A673 (cell line): ENCODE results near the gene ARHGAP8. TPM values are rescaled to one million over a fixed set of nuclear protein-coding genes. Genes with fewer than 3 reads are reported as not detected.
A peak's percentile ranks its signal among the peaks of the same experiment; 100 is the strongest.

Source experiments
- BruUV-seq: library from RNA; stranded (reverse); fragments of 400-500 nt; replicated peaks from 2 replicates; lab custom pipeline; 2021; lab: Mats Ljungman, UMichigan
- CTCF ChIA-PET: fragments of 300-600 bp; sonication (Branson Sonifier 250); formaldehyde crosslinking; loops from one replicate; lab custom pipeline; 2022; ENCODE audit warnings: antibody characterized with exemption; lab: Charles Lee
- POLR2A ChIA-PET: fragments of 300-600 bp; sonication (Branson Sonifier 250); formaldehyde crosslinking; loops from one replicate; lab custom pipeline; 2022; ENCODE audit warnings: antibody characterized with exemption; ENCODE audit not compliant: low non-redundant PET; lab: Charles Lee
- DNase-seq: peaks from one replicate; pipeline ENCODE4 v3.0.0-alpha.2; 2015; ENCODE audit warnings: low spot score
- H3K27ac ChIP-seq: fragments of 200-600 bp; sonication (generic); 2 replicates; pipeline ENCODE4 v1.5.1; 2016; ENCODE audit warnings: mixed run types, low read depth, mild to moderate bottlenecking, mixed read lengths, antibody characterized with exemption, low read length; ENCODE audit not compliant: poor library complexity, severe bottlenecking
- H3K27me3 ChIP-seq: fragments of 200-600 bp; sonication (generic); replicated peaks from 2 replicates; pipeline ENCODE4 v1.6.1; 2017; ENCODE audit warnings: mixed run types, low read depth, mild to moderate bottlenecking, mixed read lengths, antibody characterized with exemption, low read length; ENCODE audit not compliant: insufficient read depth, poor library complexity
- H3K36me3 ChIP-seq: fragments of 200-600 bp; sonication (generic); 2 replicates; pipeline ENCODE4 v1.6.1; 2016; ENCODE audit warnings: mixed run types, mild to moderate bottlenecking, mixed read lengths, antibody characterized with exemption, low read length; ENCODE audit not compliant: insufficient read depth, poor library complexity, severe bottlenecking
- H3K4me1 ChIP-seq: fragments of 200-600 bp; sonication (generic); 2 replicates; pipeline ENCODE4 v1.6.1; 2017; ENCODE audit warnings: mixed run types, mild to moderate bottlenecking, mixed read lengths, antibody characterized with exemption, low read length; ENCODE audit not compliant: insufficient read depth, poor library complexity, severe bottlenecking
- H3K4me3 ChIP-seq: fragments of 200-600 bp; sonication (generic); 2 replicates; pipeline ENCODE4 v1.5.1; 2016; ENCODE audit warnings: low read depth, mixed run types, mild to moderate bottlenecking, mixed read lengths, low read length; ENCODE audit not compliant: poor library complexity, severe bottlenecking
- H3K9me3 ChIP-seq: fragments of 200-600 bp; sonication (generic); 2 replicates; pipeline ENCODE4 v1.6.1; 2016; ENCODE audit warnings: mixed run types, low read depth, mild to moderate bottlenecking, mixed read lengths, antibody characterized with exemption, low read length; ENCODE audit not compliant: poor library complexity, severe bottlenecking
- CTCF ChIP-seq: fragments of 300-800, 200-600 bp; sonication (generic); conservative IDR thresholded peaks from 2 replicates; pipeline ENCODE4 v1.5.1; 2017; ENCODE audit warnings: low read depth, mild to moderate bottlenecking, antibody characterized with exemption, low read length, moderate library complexity, mixed read lengths
- EZH2 ChIP-seq: fragments of 200-600 bp; sonication (generic); IDR thresholded peaks from 2 replicates; pipeline ENCODE4 v1.6.1; 2017; ENCODE audit warnings: borderline replicate concordance, low read depth, mild to moderate bottlenecking, mixed read lengths, antibody characterized with exemption, low read length; ENCODE audit not compliant: poor library complexity, severe bottlenecking
- intact Hi-C: fragments of 100-400 bp; cut with micrococcal nuclease; formaldehyde crosslinking; loops from one replicate; pipeline ENCODE4 v1.10.0; 2022; ENCODE audit not compliant: unreplicated experiment
- total RNA-seq: library from RNA; stranded (reverse); gene quantifications from 2 replicates; pipeline ENCODE4 v1.2.3, GENCODE V29; 2021

Gene ARHGAP8
- total RNA-seq, 1 experiment from 2014 or later = not detected

- intact Hi-C loops = no loop called here
- H3K27ac ChIP-seq = no peak overlapping the region
- POLR2A ChIA-PET = no interaction called here
- no peak overlapping the region for H3K4me3 ChIP-seq
- no TSS peak for BruUV-seq
- H3K36me3 ChIP-seq = no peaks in the 10 kb centered on the region
- H3K4me1 ChIP-seq = no peaks in the 10 kb centered on the region
- H3K27me3 ChIP-seq = no peaks in the 10 kb centered on the region
- no peaks in the 10 kb centered on the region for H3K9me3 ChIP-seq
- peak; percentile 48 for DNase-seq
- TF ChIP-seq EZH2 (no peak), CTCF (no peak)
- CTCF ChIA-PET = interaction anchor here (0.6 kb wide), 1 partner anchor 250 kb away, joined by 3 read pairs; no protein-coding TSS in a partner anchor
These were observed 28.6 kb upstream of the ARHGAP8 start for GRCh38 chr22:44723801-44724200.

GRCh38 chr22:44724416-44724815 is 28.0 kb upstream of the ARHGAP8 start:
- Histone ChIP-seq H3K36me3 (no peaks in the 10 kb centered on the region), H3K4me1 (no peaks in the 10 kb centered on the region), H3K27me3 (no peaks in the 10 kb centered on the region), H3K9me3 (no peaks in the 10 kb centered on the region), H3K4me3 (no peak overlapping the region), H3K27ac (no peak overlapping the region)
- intact Hi-C loops = no loop called here
- BruUV-seq = no TSS peak
- no peak for DNase-seq
- ChIA-PET CTCF (no interaction called here), POLR2A (no interaction called here)
- no peak for TF ChIP-seq EZH2
- TF ChIP-seq CTCF = no peak

GRCh38 chr22:44724859-44725258 is 27.5 kb upstream of the ARHGAP8 start:
- Histone ChIP-seq H3K27ac (no peak overlapping the region), H3K27me3 (no peaks in the 10 kb centered on the region), H3K36me3 (no peaks in the 10 kb centered on the region), H3K4me1 (no peaks in the 10 kb centered on the region), H3K9me3 (no peaks in the 10 kb centered on the region), H3K4me3 (no peak overlapping the region)
- intact Hi-C loops = no loop called here
- no peak for DNase-seq
- CTCF ChIA-PET = no interaction called here
- POLR2A ChIA-PET = no interaction called here
- BruUV-seq = no TSS peak
- TF ChIP-seq EZH2 = no peak
- no peak for TF ChIP-seq CTCF
